OCI-LY1 (cell line): ENCODE measurements around the gene EPHA4.

ENCODE experiments used
- H2AFZ ChIP-seq: fragments of 200-600 bp; sonication (generic), shearing (Covaris generic); 2 replicates; pipeline ENCODE4 v1.6.0; 2014; ENCODE audit warnings: antibody characterized with exemption, mild to moderate bottlenecking, low read length
- H3F3A ChIP-seq: fragments of 200-600 bp; sonication (generic), shearing (Covaris generic); 2 replicates; pipeline ENCODE4 v1.6.0; 2014; ENCODE audit warnings: mild to moderate bottlenecking, antibody characterized with exemption, low read length, moderate library complexity; ENCODE audit not compliant: insufficient read depth
- H3K27ac ChIP-seq: fragments of 200-600 bp; sonication (generic); 2 replicates; pipeline ENCODE4 v1.5.1; 2014; ENCODE audit warnings: low read length, mixed run types, mild to moderate bottlenecking, low read depth; ENCODE audit not compliant: poor library complexity, severe bottlenecking
- H3K27me3 ChIP-seq: fragments of 200-600 bp; sonication (generic); 2 replicates; pipeline ENCODE4 v1.6.0; 2014; ENCODE audit warnings: antibody characterized with exemption, mild to moderate bottlenecking, low read length, moderate library complexity; ENCODE audit not compliant: insufficient read depth
- H3K36me3 ChIP-seq: fragments of 200-600 bp; sonication (generic); 2 replicates; pipeline ENCODE4 v1.6.1; 2014; ENCODE audit warnings: mild to moderate bottlenecking, antibody characterized with exemption, low read length, moderate library complexity, mixed read lengths; ENCODE audit not compliant: insufficient read depth
- H3K4me1 ChIP-seq: fragments of 200-600 bp; sonication (generic); 2 replicates; pipeline ENCODE4 v1.5.1; 2014; ENCODE audit warnings: mild to moderate bottlenecking, low read length, moderate library complexity; ENCODE audit not compliant: insufficient read depth, severe bottlenecking
- H3K4me2 ChIP-seq: fragments of 200-600 bp; sonication (generic), shearing (Covaris generic); 2 replicates; pipeline ENCODE4 v1.6.1; 2014; ENCODE audit warnings: low read length
- H3K4me3 ChIP-seq: fragments of 200-600 bp; sonication (generic); 2 replicates; pipeline ENCODE4 v1.5.1; 2014; ENCODE audit warnings: low read length, low read depth, mild to moderate bottlenecking, mixed read lengths; ENCODE audit not compliant: poor library complexity, severe bottlenecking
- H3K79me2 ChIP-seq: fragments of 200-600 bp; shearing (Covaris generic); 2 replicates; pipeline ENCODE4 v1.6.1; 2016; ENCODE audit warnings: mixed run types, low read length, mixed read lengths; ENCODE audit not compliant: insufficient read depth
- H3K9ac ChIP-seq: fragments of 200-600 bp; sonication (generic), shearing (Covaris generic); 2 replicates; pipeline ENCODE4 v1.6.1; 2014; ENCODE audit warnings: mild to moderate bottlenecking, low read length, mixed read lengths
- H3K9me2 ChIP-seq: fragments of 200-600 bp; sonication (generic), shearing (Covaris generic); 2 replicates; pipeline ENCODE4 v1.6.1; 2014; ENCODE audit warnings: low read depth, mild to moderate bottlenecking, low read length, mixed read lengths
- H3K9me3 ChIP-seq: fragments of 200-600 bp; shearing (Covaris generic); 2 replicates; pipeline ENCODE4 v1.6.1; 2014; ENCODE audit warnings: low read length, mixed read lengths
- H4K20me1 ChIP-seq: fragments of 200-600 bp; sonication (generic), shearing (Covaris generic); 2 replicates; pipeline ENCODE4 v1.6.0; 2016; ENCODE audit warnings: mild to moderate bottlenecking, low read length; ENCODE audit not compliant: insufficient read depth
- EZH2 ChIP-seq: fragments of 200-600 bp; sonication (generic), shearing (Covaris generic); IDR thresholded peaks from 2 replicates; pipeline ENCODE4 v1.8.0; 2017; ENCODE audit warnings: borderline replicate concordance, mixed run types, mild to moderate bottlenecking, antibody characterized with exemption, low read length, moderate library complexity, mixed read lengths
- TF ChIP-seq, protein P1 (sequence below): fragments of 200-600 bp; sonication (generic), shearing (Covaris generic); IDR thresholded peaks from 2 replicates; pipeline ENCODE4 v1.5.1; 2017; ENCODE audit warnings: mild to moderate bottlenecking, antibody characterized with exemption, low read length, moderate library complexity, mixed read lengths

EPHA4 gene

DNA sequence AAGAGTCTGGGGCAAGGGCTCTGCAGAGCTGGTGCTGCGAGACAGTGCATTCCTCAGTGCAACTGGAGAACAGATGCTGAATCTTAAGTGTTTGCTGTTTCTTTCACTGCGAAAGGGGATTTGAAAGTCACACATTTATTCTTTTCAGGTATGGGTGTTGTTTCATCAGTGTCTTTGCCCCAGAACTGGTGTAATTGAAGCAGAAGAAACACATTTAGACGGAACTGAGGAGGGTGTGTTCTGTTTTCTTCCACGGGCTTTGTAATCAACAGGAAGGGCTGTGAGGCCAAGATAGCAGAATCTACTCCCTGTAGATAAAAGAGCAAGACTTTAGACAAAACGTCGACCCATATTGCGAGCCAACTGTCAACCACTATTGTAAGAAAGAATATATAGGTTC lies 151.9 kb downstream of the EPHA4 start:
- Histone ChIP-seq H3K9me2 (no peaks in the 10 kb centered on the region), H4K20me1 (no peaks in the 10 kb centered on the region), H3F3A (no peaks in the 10 kb centered on the region), H3K36me3 (no peaks in the 10 kb centered on the region), H3K79me2 (no peaks in the 10 kb centered on the region), H3K27ac (no peak overlapping the region), H3K27me3 (no peaks in the 10 kb centered on the region), H3K4me3 (no peak overlapping the region), H3K9ac (no peak overlapping the region), H3K4me2 (no peak overlapping the region), H3K9me3 (no peaks in the 10 kb centered on the region), H2AFZ (no peak overlapping the region), H3K4me1 (no peaks in the 10 kb centered on the region)
- no peak for TF ChIP-seq EZH2
- TF ChIP-seq, protein P1, sequence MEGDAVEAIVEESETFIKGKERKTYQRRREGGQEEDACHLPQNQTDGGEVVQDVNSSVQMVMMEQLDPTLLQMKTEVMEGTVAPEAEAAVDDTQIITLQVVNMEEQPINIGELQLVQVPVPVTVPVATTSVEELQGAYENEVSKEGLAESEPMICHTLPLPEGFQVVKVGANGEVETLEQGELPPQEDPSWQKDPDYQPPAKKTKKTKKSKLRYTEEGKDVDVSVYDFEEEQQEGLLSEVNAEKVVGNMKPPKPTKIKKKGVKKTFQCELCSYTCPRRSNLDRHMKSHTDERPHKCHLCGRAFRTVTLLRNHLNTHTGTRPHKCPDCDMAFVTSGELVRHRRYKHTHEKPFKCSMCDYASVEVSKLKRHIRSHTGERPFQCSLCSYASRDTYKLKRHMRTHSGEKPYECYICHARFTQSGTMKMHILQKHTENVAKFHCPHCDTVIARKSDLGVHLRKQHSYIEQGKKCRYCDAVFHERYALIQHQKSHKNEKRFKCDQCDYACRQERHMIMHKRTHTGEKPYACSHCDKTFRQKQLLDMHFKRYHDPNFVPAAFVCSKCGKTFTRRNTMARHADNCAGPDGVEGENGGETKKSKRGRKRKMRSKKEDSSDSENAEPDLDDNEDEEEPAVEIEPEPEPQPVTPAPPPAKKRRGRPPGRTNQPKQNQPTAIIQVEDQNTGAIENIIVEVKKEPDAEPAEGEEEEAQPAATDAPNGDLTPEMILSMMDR, result no peak

DNA sequence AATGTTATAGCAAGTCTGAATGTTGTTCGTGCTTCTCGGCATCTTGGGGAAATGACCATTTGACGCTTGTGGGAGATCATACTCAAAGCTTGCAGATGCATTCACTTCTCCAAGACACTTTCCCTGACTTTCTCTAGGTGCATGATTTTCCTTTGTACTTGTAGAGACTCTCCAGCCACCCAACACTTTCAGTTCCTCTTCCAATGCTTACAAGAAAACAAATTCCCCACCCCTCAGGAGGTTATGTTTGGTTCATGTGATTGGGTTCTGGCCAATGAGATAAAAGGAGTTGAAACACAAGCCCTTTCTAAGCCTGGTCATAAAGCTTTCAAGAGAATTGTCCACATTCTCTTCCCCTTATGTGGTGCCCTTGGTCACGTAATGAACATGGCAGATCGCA lies 156.3 kb downstream of the EPHA4 start:
- no peaks in the 10 kb centered on the region for H3F3A ChIP-seq
- no peaks in the 10 kb centered on the region for H3K36me3 ChIP-seq
- H3K4me2 ChIP-seq, result no peak overlapping the region
- H2AFZ ChIP-seq, result no peak overlapping the region
- H3K27ac ChIP-seq, result no peak overlapping the region
- no peaks in the 10 kb centered on the region for H3K4me1 ChIP-seq
- H4K20me1 ChIP-seq, result no peaks in the 10 kb centered on the region
- H3K27me3 ChIP-seq, result no peaks in the 10 kb centered on the region
- no peaks in the 10 kb centered on the region for H3K9me2 ChIP-seq
- no peak for TF ChIP-seq EZH2
- TF ChIP-seq, protein P1, result no peak
- no peaks in the 10 kb centered on the region for H3K9me3 ChIP-seq
- no peak overlapping the region for H3K4me3 ChIP-seq
- H3K9ac ChIP-seq, result no peak overlapping the region
- no peaks in the 10 kb centered on the region for H3K79me2 ChIP-seq

DNA sequence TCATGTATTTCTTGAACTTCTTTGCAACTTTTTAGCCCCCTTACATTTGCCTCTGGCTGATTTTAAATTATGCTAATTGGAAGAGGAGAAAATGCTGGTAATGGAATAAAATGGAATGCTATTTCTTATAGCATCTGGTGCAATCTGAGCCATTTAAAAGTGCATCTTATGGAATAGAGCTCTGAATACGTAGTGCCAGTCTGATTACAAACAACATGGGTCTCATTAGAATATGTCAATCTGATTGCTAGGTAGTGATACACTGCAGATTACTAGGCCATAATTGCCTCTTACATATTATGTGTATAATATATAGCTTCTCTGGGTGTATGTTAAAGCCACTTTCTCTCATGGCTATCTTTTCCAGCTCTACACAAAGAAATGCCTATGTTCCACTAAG lies 159.1 kb downstream of the EPHA4 start:
- no peak overlapping the region for H3K4me3 ChIP-seq
- no peaks in the 10 kb centered on the region for H3K9me3 ChIP-seq
- no peaks in the 10 kb centered on the region for H3K79me2 ChIP-seq
- H3F3A ChIP-seq, result no peaks in the 10 kb centered on the region
- H3K9me2 ChIP-seq, result no peaks in the 10 kb centered on the region
- H3K9ac ChIP-seq, result no peak overlapping the region
- H2AFZ ChIP-seq, result no peak overlapping the region
- no peaks in the 10 kb centered on the region for H3K27me3 ChIP-seq
- no peaks in the 10 kb centered on the region for H4K20me1 ChIP-seq
- no peaks in the 10 kb centered on the region for H3K4me1 ChIP-seq
- no peak overlapping the region for H3K4me2 ChIP-seq
- no peaks in the 10 kb centered on the region for H3K36me3 ChIP-seq
- H3K27ac ChIP-seq, result no peak overlapping the region
- TF ChIP-seq, protein P1, result no peak
- no peak for TF ChIP-seq EZH2
